Cortex of kidney (tissue), 1 donor: ENCODE results near the gene UXS1.

ENCODE experiments used
- DNase-seq: peaks from one replicate; lab custom pipeline; 2025; lab: John Stamatoyannopoulos, UW

UXS1 gene

DNA sequence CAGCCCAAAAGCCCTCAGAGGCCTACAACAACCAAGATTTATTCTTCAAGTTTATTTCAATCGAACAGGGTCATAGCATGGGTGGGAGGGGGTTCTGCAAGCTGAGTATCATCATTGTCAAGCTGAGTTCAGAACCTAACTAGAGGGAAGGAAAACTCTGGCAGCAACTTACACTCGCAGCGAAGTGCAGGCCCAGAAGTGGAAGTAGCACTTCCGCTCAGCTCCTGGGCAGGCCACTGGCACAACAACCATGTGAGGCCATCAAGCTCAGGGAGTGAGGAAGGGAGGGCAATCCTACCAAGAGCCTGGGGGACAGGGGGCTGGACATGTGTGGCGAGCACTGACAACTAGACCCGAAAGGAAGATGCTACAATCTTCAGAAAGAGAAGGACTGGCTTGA, 4.8 kb downstream of the UXS1 start:
- DNase-seq, result no peak

DNA sequence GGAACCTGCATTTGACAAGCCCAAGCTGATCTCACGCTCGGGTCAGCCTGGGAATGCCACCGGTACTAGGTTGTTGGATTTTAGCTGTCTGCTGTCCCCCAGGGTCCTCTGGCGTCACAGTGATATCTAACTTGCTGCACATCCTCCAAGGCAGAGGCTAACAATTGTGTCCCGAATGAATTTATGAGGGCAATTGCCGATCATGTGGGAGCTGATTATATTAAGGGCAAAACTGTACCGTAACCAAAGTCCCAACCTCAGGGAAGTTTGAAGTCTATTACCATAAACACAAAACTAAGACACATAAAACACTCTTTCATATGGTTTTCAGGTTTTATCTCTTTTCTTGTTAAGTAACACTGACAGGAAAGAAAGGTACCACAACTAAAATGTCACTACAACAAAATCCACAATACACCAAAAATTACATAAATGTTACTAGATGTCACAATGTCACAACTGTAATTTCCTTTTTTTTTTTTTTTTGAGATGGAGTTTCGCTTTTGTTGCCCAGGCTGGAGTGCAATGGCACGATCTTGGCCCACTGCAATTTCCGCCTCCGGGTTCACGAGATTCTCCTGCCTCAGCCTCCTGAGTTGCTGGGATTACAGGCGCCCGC, 6.7 kb downstream of the UXS1 start:
- no peak for DNase-seq

DNA sequence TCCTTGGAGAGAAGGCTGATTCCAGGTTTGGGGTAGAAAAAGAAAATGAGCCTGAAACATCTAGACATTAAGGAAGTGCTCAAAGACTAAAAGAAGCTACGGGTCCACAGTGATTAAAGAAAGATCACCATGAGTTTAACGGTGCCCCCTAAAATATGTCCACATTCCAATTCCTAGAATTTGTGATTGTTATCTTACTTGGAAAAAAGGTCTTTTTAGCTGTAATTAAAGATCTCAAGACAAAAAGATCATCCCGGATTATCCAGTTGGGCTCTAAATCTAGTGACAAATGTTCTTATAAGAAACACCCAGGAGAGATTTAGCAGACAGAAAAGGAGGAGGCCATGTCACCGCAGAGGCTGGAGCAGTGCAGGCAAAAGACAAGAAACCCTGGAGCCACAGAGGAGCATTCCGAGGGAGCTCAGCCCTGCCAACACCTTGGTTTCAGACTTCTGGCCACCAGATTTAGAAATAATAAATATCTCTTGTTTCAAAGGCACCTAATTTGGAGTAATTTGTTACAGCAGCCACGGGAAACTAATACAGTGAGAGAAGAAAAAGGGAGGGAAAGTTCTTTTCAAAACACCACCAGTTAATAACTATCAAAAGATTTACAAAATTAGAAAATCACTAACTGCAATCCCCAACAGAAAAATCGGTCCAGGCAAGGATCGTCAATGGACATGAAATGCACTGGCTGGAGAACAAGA, 8.5 kb downstream of the UXS1 start:
- DNase-seq, result no peak

DNA sequence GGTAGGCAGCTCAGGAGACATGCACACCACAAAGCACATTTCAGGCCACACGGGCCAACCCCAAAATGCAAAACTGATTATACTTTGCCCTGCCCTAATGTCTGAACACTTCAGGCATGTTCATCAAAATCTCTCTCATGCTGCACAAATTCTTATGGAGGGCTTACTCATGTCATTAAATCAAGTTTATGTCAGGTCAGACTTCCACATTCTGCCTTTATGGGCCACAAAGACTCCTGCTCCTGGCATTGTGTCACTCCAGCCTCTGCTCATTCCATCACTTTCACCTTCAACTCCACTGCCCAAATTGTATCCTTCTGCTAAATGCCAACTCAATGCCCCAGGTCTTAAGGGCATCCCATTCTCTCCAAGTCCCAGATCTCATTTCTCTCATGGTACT, 9.2 kb downstream of the UXS1 start:
- DNase-seq, result no peak

DNA sequence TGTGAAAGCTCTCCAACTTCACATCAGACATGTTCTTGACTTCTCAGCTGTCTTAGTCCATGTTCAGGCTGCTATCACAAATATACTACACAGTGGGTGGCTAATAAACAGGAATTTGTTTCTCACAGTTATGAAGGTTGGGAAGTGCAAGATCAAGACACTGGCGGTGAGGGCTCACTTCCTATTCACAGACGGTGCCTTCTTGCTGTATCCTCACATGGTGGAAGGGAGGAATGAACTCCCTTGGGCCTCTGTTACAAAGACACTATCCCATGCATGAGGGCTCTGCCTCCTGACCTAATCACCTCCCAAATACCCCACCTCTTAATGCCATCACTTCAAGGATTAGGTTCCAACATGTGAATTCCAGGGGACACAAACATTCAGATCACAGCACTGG, 9.7 kb downstream of the UXS1 start:
- no peak for DNase-seq

DNA sequence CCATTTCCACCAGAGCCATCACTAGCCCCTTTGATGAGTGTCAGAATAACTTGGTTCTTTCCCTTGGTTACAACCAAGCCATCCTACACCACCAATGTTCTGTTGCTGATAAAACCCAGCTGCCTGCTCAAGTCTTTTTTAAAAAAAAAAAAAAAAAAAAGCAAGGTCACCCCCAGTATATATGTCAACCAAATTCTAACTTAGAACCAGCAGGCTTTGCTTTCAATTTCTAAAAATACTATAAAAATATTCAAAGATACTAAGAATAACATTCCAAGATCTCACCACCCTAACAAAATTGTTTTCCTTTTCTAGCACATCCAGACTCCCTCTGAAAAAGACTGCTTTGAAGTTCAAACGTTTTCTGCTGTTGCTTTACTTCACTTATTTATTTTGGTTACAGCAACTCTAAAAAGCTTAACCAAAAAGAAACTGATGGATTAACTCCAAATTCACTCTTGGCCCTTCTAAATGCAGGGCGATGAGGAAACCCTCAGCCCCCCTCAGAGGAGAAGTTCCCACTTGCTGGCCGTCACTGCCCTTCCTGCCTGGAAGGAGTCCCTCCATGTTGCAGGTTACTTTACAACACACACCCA, 10.9 kb downstream of the UXS1 start:
- no peak for DNase-seq

DNA sequence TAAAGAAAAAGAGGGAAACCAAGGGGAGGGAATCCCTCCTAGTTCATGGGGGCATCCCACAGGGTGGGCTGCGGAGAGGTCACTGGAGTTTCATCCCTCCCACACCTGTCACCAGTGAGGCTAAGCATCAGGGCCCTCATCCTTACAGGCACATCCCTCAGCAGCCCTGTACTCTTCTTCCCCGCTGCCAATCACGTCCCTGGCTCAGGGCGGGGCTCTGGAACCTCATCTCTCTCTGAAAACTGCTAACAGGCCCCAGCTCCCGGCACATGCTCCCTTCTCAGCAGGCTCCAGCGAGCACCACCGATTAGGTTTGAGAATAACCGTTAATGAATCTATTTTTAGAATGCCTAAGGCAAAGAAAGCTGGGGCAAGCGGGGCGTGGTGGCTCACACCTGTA, 13.0 kb downstream of the UXS1 start:
- DNase-seq, result no peak

DNA sequence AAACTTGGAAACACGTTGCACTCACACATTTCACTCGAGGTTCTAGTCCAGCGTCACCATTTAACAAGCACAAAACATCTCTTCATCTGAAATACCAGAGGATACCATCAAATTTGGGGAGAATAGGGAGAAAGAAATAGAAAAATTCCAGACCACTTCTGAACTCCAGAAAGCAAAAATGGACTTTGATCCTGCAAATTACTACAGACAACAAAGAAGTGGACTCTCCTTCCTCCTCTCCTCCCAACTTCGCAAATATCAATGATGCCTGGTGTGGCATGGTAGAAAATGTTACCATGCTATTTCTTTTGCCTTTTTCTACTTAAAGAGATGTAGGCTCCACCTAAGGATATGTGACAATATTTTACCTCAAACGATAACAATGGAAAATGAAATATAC, 13.5 kb downstream of the UXS1 start:
- no peak for DNase-seq

DNA sequence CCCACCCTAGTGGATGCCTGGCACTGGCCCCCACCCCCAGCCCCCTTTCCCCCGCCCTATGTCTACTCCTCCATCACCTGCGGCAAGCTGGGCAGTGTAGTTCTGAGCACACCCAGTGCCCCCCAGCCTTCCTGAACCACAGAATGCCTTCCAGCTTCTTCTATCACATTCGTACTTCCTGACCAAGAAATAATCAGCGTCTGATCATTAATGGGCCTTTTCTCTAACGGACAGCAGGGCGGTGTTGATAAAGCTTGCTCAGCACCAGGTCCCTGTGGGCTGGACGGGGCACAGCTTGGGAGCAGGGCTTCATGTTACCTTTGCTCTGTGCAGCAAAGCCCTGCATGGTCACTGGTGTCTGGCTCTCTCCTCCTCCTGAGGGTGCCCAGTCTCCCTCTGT, 15.4 kb downstream of the UXS1 start:
- DNase-seq, result no peak

DNA sequence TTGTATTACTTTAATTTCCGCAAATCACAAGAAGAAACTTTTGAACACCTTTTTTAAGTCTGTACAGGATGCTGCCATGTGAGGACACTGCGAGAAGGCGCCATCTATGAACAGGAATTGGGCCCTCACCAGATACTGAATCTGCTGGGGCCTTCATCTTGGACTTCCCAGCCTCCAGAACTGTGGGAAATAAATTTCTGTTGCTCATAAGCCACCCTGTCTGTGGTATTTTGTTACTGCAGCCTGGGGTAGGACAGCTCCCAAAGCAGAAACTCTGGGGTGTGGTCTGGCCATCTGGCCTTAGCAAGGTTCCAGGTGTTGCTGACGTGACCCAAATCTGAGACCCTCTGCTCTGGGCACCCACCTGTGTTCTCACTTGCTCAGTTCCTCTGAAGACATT, 16.5 kb downstream of the UXS1 start:
- DNase-seq, result no peak

DNA sequence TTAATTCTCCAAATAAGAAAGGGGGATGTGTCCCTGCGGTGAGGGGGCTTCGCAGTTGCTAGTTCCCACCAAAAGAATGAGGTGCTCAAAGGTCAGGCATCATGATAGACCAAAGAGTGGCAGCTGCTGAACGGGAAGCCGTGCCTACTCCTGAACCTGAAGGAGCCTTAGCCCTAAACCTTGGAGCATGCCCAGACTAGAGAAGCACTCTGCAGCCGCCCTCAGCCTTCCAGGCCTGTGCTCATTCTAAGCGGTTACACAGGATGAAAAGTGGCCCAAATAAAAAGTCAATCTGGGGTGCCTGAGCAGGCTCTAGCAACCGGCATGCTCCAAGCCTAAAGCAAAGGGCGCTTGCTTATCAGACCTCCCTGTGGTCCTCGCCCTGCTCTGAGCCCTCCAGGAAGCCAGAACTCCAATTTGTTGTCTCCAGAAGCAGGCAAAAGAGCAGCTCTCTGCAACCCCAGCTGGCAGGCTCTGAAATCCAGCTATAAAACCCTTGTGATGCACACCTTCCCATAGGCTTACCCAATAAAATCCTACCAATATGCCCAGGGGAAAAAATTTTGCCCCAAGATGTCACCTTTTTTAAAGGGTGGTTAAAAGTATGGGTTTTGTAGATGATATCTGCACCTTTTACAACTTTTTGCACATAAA, 17.5 kb downstream of the UXS1 start:
- DNase-seq, result no peak

DNA sequence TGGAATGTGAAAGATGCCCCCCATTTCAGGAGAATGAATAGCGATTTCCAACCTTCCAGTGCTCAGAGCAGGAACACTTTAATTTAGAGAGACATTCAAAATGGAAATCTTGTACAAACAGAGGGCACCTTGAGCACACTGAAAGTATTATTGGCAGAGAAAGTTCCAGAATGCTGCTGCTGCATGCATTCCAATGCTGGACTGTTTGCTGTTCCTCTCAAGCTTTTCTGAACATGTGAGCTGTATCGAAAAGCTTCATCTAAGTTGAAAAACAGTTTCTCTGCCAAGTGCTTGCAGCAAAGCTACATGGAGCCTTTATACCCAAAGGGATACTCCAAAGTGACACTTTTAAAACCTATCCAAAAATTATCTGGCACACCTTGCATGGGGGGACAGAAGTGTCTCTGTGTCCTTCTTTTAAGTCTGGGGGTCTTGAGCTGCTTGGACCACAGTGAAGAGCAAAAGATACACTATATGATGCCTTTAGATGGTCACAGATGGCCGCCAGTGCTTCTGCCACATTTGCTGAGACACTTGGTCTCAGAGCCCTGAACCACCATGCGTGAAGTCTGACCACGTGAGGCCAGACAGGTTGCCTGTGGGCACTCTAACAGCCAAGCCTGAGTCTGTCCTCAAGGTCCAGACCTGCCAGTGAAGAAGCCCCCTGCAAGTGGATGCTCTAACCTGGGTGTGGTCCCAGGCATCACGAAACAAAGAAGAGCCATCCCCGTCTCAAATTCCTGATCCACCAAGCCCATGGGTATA, 18.8 kb downstream of the UXS1 start:
- DNase-seq, result no peak

DNA sequence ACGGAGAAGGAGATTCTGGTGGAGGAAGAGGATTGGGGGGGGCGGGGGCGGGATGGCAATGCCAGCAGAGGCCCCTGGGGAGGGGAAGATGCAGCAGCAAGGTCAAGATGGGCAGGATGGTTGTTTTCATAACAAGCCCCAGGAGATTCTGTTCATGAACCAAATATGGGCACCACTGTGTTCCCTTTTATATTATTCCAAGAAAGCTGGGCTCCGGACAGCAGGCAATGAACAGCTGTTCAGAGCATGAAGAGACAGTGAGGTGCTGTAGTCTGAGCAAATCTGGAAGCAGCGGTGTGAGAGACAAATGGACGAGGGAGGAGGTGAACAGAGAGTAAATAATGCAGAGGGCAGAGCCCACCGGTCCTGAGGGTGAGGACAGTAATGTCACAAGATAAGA, 20.0 kb downstream of the UXS1 start:
- DNase-seq, result no peak

DNA sequence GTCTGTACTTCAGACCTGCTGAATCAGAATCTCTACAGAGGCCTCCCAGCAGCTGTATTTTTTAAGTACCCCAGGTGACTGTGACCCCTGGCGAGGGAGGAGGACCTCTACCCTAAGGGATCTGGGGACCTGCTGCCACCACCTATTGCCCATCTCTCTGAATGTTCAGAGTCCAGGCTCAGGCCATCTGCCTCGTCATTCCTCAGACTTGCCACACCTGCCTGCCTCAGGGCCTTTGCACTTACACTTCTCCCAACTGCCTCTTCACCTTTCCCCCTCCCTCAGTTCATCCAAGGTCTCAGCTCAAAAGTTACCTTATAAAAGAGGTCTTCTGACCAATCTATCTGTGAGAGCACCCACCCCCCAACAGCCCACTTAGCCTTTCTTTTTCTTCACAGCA, 21.5 kb downstream of the UXS1 start:
- DNase-seq, result no peak

DNA sequence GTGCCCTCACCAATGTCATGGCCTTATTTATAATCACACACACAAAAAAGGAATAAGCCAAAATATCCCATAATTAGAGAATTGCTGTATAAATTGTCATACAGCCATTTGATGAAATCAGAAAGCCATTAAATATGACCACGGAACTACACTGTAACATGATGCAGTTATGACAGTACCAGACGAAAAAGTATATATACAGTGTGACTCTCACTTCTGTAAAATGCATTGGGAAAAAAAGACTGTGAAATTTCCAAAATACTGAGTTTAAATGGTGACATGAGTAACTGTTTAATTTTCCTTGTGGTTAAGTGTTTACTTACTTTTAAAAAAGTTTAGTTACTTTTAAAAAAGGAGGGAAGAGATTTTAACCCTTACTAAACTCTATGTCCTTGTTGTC, 25.4 kb downstream of the UXS1 start:
- no peak for DNase-seq

DNA sequence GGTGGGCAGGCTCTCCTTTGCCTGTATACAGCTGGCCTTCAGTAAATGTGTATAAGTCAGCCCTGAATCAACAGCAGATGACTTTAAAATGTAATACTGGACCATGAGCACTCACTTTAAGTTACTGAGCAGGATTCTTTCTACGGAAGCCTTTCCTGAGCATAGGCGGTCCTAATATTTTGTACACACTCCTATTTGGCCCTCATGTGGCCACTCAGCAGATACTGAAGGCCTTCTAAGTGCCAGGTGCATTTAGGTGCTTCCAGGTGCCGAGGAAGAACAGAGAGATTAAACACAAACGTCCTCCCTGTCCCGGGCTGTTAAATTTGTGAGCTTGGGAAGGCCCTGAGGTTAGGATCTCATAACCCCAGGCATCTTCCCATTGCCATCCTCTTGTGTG, 27.0 kb downstream of the UXS1 start:
- DNase-seq, result no peak

DNA sequence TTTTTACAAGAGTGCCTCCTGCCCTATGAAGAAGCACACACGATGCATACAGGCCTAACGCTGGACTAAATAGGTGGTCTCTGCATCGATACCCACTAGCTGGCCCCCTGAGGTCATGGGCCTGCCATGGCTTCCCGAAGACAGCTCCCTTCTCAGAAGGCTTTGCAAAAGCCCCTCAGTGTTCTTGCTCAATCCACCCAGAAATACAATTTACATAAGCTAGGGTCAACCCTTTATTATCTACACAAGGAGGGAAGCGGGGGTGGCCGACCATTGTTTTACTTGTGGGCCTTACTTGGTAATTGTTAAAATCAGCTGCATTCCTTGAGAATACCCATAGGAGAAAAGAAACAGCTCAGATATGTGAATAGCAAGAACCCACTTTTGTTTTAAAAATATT, 28.5 kb downstream of the UXS1 start:
- DNase-seq, result no peak

DNA sequence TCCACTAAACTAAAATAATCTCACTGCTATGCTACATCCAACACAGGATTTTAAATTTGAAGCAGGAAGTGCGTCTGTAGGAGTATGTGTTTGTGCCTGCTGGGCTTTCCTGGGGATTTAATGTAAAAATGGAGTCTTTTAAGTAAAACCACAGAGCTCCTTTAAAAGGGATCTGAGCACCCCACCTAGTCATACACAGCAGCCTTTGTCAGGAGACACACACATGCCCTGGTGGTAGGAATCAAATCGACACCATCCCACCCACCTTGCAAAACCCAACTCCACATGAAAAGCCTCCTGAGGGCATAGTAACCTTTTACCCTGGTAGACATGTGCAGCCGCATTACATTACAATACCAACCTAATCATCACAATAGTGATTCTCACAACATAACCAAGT, 29.1 kb downstream of the UXS1 start:
- no peak for DNase-seq

DNA sequence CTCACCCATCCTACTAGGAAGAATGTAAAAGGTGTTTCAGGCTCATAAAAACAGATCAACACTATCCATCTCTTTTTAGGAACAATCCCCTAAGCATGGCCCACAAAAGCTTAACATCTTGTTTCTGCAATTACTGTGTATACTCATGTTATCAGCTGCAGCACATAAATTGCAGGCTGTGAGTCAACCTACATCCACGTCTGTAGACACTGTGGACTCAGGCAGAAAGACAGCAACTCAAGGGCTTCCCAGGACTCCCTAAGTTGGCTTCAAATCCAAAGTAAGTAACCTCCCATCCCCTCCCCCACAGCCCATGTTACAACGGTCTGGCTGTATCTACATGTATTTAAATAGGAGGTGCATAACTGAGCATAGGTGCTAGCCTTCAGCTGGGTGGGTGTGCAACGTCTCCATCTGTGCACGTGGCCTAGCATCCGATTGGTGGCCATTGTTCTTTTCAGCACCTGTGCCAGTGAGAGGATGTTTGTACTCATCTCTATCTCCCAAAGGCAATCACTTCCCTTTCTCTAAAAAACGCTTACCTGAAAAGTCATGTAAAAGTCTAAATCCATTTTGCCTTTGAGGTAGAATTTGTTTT, 30.1 kb downstream of the UXS1 start:
- no peak for DNase-seq

DNA sequence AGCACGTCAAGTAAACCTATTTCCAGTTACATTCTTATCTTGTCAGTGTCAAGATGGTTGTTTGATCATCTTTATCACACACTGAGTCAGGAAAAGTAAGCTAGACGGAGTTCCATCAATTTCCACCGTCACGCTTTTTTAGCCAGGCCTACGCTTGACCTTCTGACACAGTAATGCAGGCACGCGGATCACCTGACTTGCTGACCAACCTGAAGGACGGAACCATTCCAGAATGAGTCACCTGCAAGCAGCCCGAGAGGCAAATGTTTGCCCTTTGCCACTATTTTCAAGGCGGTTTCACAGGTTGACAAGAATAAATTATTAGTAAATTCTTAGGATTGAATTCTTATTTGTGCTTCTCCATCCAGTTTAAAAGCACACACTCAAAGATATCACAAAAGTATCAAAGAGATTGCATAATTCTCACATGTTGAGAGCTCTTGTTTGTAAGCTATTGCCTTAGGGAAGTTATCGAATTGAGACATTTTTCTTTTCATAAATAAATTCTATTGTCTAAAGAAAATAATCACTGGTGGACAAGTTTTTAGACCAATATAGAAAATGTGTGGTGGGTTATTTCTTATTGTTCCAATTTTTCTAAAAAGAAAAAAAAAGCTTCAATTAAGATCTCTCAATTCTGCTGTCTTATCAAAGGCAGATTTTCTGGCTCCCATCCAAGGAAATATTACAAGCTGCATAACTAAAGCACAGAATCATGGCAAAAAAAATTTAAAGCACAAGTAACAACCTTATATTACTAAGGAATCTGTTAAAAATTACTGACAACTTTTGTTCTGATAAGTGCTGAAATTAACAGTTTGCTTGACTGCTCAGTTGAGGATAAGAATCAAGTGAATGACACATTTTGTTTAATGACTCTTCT, 31.9 kb downstream of the UXS1 start:
- no peak for DNase-seq

DNA sequence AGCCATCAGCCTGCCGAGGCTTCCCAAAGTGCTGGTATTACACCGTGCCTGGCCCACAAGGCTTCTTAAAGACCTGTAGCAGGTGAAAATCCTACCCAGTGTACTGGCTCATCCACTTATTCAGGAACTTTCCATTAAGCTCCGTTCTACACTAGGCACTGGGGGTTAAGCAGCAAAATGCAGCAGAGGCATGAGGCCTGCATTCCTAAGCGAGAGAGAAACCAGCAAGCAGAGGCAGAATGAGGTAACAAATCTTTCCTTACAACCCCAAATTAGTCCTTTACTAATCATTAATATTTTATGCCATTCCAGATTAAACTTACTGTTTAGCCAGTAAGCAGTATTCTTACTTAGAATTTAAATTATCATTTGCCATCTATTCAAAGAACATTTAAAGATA, 32.8 kb downstream of the UXS1 start:
- no peak for DNase-seq
